GM19043 (cell line): ENCODE results near the gene MARS2.
A peak's percentile ranks its signal among the peaks of the same experiment; 100 is the strongest.
"Not testable (repeated sequence)": the region's sequence is repeated elsewhere in the genome, so short reads cannot be mapped to it uniquely, and the experiment has no call there.

Source experiments
- ATAC-seq: cut with Tn5 transposase; IDR thresholded peaks from one replicate; pipeline ENCODE4 v1.9.1; 2021; ENCODE audit warnings: low read depth; ENCODE audit not compliant: unreplicated experiment

The MARS2 gene

DNA sequence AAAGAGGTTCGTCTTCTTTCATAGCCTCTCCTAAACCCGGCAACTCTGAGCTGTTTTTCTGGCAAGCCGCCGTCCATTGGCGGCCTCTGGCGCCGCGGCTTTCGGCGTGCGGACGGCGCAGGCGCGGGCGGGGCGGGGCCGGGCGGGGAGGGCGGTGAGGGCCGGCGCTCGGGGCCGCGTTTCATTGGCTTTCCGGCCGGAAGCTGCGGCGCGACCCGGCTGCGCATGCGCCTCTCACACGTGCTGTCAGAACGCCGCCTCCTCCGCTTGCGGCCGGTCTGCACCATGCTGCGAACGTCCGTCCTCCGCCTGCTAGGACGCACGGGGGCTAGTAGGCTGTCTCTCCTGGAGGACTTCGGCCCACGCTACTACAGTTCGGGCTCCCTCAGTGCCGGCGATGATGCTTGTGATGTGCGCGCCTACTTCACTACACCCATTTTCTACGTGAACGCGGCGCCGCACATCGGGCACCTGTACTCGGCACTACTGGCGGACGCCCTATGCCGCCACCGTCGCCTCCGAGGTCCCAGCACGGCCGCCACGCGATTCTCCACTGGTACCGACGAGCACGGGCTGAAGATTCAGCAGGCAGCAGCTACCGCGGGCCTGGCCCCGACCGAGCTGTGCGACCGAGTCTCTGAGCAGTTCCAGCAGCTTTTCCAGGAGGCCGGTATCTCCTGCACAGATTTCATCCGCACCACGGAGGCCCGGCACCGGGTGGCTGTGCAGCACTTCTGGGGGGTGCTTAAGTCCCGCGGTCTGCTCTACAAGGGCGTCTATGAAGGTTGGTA, at the start of gene MARS2:
MARS2 (plus strand) TSS at position 249 of the 791 bp plus-strand sequence; CDS start at position 286, 37 bp downstream.
- ATAC-seq, result peak; percentile 78

DNA sequence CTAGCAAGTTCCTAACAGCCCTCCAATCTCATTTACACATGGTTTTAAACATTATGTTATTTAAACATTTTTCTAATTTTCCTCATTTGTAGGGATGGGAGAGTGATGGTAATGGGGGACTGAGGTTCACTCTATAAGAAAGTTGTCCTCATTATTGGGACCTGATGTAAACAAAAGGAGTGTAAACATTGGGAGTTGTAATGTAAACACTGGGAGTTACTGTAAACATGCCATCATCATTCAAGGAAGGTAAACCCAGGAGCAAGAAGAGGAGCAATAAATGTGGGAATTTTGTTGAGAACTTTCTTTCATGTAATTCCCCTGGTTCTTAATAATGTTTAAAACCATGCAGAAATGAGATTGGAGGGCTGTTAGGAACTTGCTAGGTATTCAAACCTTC, 47.6 kb upstream of the MARS2 start:
- ATAC-seq, result no peak

DNA sequence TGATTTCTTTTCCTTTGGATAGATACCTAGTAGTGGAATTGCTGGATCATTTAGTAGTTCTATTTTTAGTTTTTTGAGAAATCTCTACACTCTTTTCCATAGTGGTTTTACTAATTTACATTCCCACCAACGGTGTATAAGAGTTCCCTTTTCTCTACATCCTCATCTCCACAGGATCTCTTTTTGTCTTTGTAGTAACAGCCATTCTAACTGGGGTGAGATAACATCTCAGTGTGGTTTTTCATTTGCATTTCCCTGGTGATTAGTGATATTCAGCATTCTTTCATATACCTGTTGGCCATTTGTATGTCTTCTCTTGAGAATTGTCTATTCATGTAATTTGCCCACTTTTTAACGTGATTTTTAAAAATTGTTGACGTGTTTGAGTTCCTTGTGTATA, 43.5 kb upstream of the MARS2 start:
- no peak for ATAC-seq

DNA sequence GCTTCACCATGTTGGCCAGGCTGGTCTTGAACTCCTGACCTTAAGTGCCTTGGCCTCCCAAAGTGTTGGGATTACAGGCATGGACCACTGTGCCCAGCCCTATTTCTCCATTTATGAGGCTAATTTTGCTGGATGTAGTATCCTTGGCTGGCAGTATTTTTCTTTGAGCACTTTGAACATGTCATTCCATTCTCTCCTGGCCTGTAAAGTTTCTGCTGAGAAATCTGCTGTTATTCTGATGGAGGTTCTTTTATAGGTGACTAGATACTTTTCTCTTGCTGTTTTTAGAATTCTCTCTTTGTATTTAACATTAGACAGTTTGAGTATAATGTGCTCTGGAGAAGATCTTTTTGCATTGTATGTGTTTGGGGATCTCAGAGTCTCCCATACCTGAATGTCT, 38.9 kb upstream of the MARS2 start:
- ATAC-seq, result no peak

DNA sequence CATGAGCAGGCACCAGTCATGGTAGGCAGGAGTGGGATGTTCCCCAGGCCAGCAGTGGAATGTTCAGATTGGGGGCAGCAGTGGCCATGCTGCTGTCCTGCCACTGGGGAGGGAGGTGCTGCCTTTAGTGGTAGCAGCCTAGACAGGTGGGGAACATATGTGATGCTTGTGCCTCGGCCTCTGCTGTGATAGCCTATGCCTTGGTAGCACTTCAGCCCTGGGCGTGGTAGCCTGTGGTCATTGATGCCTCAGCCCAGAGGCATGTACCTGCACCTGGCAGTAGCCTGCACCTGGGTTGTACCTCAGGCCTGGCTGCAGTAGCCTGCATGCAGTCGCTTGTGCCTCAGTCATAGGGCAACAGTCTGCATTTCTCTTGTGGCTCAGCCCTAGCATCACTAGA, 36.9 kb upstream of the MARS2 start:
- no peak for ATAC-seq

DNA sequence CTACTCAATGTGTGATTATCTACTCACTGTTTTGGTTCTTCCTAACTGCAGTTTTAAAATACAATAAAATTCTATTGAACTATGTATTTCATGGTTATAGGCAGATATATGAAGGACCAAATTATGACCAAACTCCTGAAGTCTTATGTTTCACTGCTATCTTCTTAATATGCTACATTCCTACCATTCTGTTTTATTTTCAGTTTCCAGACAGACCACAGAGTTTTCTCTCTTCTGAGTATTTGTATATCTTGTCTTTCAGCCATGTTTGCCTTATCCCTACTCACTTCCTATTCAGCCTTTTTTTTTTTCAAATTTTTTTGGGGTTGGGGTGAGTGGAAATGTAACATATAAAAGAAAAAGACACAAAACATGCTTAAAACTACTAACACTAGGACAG, 36.1 kb upstream of the MARS2 start:
- no peak for ATAC-seq

DNA sequence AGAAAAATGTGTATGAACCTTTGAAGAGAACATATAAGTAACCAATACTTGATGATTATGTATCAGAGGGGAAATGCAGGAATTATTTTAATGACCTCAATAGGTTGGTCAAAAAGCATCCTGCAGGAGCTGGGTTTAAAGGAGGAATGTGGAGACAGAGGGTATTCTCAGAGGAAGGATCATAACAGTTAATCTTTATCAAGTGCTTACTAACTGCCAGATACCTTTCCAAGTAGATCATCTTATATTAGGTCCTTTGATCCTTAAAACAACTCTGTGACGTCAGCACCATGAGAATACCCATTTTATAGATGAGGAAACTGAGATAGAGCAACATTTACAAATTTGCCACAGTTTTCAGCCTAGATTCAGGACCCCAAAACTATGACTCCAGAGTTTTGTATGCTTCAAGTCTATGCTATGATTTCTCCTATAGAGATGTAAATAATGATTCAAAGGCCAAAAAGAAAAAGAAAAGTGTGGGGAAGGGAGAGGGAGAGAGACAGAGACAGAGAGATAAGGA, 32.7 kb upstream of the MARS2 start:
- ATAC-seq, result no peak

DNA sequence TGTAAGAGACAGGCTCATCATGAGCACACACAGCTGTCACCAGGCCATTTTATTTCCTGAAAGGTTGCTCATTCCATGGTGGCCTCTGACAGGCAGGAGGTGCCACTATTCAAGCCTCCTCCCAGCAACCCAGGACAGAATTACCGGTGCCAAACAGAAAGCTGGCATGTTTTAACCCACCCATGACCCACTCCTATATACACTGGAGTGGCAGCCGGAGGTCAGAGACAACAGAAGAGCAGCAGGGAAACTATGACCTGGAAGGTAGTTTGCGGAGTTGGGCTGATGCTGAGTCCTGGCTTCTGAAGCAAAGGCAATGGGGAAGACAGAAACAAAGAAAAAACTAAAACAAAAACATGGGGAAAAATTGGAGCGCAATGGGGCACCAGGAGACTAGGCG, 32.1 kb upstream of the MARS2 start:
- ATAC-seq, result no peak

DNA sequence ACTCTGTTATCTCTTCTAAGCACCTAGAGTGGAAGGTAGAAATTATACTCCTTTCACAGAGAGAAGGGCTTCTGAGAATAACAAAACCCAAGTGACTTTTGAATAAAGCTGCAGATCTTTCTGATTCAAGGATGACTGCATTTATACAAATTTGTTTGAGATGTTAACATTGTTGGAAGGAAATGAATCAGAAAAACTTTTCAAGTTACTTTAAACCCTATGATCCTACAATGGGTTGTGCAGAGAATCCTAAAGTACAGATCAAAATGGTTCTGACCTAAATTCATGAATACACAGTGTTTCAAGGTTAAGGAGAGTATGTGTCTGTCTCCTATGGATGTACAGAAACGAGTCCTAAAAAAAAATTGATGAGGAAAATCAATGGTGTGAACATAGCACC, 31.6 kb upstream of the MARS2 start:
- no peak for ATAC-seq

DNA sequence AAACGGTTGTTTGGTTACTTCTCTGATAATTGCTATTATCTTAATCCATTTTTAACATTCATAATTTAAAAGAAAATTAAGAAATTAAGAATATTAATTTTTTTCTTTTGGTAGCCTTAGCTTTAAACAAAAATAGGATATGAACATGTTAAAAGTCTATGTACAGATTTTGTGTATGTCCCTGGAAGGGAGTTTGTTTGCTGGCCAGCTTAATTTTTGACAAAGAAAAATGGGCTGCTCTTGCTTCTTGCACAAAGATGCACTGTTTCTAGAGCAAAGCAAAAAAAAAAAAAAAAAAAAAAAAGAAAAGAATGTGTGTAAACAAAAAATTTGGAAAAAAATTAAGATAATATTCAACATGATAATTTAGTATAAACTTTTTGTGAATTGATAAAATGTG, 31.1 kb upstream of the MARS2 start:
- no peak for ATAC-seq

DNA sequence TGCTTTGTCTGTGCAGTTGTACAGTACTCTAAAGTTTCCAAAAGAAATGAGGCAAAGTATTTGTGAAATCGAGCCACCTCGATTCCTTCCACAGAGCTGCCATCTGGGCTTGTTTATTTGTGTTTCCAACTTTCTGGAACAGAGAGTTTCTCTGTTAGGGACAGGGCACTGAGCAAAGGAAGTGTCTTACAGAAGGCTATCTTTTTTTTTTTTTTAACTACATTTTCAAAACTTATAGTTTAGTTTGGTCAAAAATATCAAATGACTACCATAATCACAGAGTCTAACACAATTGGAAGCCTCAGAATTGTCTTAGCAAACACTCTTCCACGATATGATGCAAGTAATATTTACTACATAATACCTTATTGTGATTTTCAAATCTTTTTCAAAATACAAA, 30.6 kb upstream of the MARS2 start:
- no peak for ATAC-seq

DNA sequence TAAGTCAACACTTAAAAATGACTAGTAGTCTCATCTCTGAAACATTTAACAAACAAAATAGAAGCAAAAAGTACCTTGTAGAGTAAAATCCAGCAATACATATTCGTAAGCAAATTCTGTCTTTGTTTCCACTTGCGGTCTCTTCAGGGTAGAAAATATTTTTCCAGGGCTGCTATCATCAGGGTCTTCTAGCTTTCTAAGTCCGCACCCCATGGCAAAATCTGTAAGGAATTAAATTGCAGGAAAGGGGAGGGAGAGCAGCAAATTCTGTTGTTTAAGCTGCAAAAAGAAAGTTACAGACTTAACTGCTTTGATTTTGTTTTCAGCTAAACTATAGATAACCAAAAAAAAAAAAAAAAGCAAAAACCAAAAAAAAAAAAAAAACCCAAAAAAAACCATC, 29.9 kb upstream of the MARS2 start, which contains the start of gene RFTN2:
RFTN2 (minus strand) TSS at position 342 of the 400 bp plus-strand sequence; CDS start at position 213, 129 bp downstream.
- ATAC-seq, result no peak

DNA sequence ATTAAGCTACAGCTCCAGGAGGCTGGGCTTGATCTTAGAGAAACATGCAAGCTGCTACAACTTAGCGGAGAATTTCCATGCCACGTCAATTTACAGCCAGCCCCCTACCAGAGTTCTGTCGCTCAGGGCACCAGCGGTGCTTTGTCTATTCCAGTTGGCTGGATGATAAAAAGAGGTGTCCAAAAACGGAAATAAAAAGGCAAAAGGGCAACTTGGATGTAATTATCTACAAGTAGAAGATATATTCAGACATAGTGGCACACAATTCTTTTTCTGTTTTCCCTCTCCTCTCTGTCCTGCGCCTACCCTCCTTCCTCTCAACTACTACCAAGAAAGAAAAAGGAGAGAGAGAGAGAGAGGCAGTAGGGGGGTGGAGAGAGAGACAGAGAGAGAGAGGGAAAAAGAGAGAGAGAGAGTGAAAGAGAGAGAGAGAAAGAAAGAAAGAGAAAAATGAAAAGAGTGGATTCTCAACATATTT, 29.4 kb upstream of the MARS2 start:
- ATAC-seq, result no peak

DNA sequence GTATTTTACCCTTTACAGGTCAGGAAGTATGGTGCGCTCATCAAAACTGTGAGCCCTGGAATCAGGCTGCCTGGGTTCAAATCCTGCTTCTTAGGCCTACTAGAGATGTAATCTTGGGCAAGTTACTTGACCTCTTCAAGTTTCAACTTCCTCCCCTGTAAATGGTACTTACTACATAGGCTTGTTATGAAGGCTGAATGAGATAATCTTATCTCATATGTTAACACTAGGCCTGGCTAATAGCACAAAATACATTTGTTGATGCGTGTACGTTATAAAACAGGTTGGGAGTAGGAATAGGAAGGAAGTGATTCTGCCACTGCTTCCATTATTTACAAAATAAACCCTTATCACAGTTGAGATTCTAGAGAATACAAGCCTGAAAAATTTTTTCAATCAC, 28.1 kb upstream of the MARS2 start:
- ATAC-seq, result no peak

DNA sequence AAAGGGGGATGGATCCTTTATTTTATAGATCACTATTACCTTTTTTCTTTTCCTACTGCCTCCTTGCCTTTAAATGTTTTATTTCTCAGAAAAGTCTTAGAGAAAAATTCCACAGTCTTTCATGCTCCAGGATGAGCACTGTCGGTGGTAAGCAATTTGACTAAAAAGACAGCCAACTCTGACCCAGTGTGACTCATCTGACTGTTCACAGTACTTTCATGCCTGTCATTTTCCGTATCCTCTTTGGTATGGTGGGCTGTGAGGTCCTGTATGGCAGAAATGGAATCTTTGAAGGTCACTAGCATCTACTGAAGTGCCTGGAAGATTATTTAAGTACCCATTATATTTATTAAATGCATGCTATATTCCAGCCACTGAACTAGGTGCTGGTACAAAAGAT, 27.7 kb upstream of the MARS2 start:
- no peak for ATAC-seq

DNA sequence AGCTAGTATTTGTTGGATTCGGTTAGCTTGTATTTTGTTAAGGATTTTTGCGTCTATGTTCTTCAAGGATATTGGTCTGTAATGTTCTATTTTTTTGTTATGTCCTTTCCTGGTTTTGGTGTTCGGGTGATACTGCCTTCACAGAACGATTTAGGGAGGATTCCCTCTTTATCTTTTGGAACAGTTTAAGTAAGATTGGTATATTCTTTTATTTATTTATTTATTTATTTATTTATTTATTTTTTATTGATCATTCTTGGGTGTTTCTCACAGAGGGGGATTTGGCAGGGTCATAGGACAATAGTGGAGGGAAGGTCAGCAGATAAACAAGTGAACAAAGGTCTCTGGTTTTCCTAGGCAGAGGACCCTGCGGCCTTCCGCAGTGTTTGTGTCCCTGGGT, 10.0 kb upstream of the MARS2 start:
- not testable (repeated sequence) for ATAC-seq

DNA sequence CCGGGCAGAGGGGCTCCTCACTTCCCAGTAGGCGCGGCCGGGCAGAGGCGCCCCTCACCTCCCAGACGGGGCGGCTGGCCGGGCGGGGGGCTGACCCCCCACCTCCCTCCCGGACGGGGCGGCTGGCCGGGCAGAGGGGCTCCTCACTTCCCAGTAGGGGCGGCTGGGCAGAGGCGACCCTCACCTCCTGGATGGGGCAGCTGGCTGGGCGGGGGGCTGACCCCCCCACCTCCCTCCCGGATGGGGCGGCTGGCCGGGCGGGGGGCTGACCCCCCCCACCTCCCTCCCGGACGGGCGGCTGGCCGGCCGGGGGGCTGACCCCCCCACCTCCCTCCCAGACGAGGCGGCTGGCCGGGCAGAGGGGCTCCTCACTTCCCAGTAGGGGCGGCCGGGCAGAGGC, 9.2 kb upstream of the MARS2 start:
- ATAC-seq, result not testable (repeated sequence)

DNA sequence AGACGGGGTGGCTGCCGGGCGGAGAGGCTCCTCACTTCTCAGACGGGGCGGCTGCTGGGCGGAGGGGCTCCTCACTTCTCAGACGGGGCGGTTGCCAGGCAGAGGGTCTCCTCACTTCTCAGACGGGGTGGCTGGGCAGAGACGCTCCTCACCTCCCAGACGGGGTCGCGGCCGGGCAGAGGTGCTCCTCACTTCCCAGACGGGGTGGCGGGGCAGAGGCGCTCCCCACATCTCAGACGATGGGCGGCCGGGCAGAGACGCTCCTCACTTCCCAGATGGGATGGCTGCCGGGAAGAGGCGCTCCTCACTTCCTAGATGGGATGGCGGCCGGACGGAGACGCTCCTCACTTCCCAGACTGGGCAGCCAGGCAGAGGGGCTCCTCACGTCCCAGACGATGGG, 8.6 kb upstream of the MARS2 start:
- ATAC-seq, result not testable (repeated sequence)

DNA sequence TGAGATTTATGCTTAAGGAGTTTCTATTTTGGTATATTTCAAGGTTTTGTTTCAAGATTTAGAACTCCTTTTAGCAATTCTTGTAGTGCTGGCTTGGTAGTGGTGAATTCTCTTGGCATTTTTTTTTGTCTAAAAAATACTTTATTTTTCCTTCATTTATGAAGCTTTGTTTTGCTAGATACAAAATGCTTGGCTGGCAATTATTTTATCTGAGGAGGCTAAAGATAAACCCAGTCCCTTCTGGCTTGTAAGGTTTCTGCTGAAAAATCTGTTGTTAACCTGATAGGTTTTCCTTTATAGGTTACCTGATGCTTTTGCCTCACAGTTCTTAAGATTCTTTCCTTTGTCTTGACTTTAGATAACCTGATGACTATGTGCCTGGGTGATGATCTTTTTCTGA, 5.4 kb upstream of the MARS2 start:
- ATAC-seq, result not testable (repeated sequence)

DNA sequence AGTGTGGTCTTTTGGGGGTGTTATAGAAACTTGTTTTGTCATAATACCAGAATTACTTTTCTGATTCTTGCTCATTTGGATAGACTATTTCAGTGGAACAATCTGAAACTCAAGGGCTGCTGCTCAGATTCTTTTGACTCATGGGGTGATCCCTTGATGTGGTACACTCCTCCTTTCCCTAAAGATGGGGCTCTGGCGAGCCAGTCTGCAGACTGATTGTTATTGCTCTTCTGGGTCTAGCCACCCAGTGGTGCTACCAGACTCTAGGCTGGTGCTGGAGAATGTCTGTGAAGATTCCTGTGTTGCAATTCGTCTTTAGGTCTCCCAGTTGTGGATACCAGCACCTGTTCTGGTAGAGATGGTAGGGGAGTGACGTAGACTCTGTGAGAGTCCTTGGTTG, 4.2 kb upstream of the MARS2 start:
- ATAC-seq, result no peak

DNA sequence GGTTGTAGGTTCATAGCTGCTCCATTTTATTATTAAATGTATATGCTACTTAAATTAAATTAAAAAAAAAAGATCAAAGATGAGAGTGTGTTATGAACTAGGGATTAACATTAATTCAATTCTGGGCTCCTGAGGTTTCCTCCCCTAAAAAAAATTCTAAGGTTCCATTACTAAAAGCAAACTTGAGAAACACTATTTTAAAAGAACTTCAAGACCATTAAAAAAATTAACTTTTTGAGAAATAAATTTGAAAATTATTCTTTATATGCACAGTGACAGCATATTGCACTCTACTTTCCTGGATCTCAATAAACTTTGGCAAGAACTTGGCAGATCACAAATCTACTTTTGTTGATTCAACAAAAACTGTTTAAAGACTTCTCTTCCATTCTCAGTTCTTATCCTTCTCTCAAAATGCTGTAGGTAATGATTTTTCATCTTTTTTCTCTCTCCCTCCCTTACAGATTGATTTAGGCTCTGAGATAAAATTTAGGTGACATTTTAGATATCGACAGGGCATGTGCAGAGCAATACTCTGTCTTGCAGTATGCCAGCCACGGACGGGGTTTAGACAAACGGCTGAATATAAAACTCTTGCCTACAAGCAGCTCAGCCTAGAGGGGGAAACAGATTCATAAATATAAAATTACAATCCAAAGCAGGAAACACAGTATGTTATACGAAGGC, 592 bp upstream of the MARS2 start:
- peak; percentile 26 for ATAC-seq
